Neural progenitor cell (in vitro differentiated cells): Measurements from ENCODE around the gene TTC31.

Experiments used
- EZH2 ChIP-seq: fragments of 200-600 bp; sonication (generic); IDR thresholded peaks from 2 replicates; pipeline ENCODE4 v1.6.1; 2017; ENCODE audit warnings: antibody characterized with exemption, mild to moderate bottlenecking, moderate library complexity
- EZH2phosphoT487 ChIP-seq: fragments of 200-600 bp; sonication (generic); IDR thresholded peaks from 2 replicates; pipeline ENCODE4 v1.6.1; 2017; ENCODE audit warnings: antibody characterized with exemption
- TF ChIP-seq, protein P1 (sequence below): fragments of 200-600 bp; sonication (generic); IDR thresholded peaks from 2 replicates; pipeline ENCODE4 v1.5.1; 2017; ENCODE audit warnings: antibody characterized with exemption, mild to moderate bottlenecking

DNA sequence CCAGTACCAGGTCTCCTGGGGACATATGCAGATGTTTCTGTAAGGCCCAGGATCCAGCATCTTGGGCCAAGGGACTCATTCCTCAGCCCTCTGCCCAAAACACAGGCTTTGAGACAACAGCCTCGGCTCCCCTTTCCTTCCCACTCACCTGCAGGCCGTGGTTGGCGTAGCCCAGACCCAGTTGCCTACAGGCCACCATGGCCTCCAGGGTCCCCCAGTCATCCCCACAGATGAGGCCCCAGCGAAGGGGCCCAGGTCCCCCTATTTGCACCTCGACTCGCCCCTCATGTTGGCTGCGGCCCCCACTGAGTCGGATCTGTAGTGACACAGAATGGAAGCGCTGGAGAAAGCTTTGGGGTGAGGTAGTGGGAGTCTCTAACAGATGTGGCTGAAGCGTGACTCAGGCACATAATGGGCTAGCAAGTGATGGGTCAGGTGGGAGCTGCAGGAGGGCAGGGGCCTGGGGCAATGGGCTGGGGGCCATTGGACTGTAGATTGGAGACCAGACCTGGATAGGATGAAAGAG is 52.6 kb downstream of the TTC31 start:
- TF ChIP-seq, protein P1, sequence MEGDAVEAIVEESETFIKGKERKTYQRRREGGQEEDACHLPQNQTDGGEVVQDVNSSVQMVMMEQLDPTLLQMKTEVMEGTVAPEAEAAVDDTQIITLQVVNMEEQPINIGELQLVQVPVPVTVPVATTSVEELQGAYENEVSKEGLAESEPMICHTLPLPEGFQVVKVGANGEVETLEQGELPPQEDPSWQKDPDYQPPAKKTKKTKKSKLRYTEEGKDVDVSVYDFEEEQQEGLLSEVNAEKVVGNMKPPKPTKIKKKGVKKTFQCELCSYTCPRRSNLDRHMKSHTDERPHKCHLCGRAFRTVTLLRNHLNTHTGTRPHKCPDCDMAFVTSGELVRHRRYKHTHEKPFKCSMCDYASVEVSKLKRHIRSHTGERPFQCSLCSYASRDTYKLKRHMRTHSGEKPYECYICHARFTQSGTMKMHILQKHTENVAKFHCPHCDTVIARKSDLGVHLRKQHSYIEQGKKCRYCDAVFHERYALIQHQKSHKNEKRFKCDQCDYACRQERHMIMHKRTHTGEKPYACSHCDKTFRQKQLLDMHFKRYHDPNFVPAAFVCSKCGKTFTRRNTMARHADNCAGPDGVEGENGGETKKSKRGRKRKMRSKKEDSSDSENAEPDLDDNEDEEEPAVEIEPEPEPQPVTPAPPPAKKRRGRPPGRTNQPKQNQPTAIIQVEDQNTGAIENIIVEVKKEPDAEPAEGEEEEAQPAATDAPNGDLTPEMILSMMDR, result no peak
- no peak for TF ChIP-seq EZH2phosphoT487
- no peak for TF ChIP-seq EZH2
